Ishikawa (cell line): Measurements from ENCODE around the gene SEMA6A.

Experiments
- CEBPB ChIP-seq: IDR thresholded peaks from 2 replicates; pipeline ENCODE4 v1.6.1; 2012
- EGR1 ChIP-seq: IDR thresholded peaks from 2 replicates; pipeline ENCODE4 v1.6.1; 2012
- EP300 ChIP-seq: IDR thresholded peaks from 2 replicates; pipeline ENCODE4 v1.6.1; 2012; ENCODE audit warnings: borderline replicate concordance

DNA sequence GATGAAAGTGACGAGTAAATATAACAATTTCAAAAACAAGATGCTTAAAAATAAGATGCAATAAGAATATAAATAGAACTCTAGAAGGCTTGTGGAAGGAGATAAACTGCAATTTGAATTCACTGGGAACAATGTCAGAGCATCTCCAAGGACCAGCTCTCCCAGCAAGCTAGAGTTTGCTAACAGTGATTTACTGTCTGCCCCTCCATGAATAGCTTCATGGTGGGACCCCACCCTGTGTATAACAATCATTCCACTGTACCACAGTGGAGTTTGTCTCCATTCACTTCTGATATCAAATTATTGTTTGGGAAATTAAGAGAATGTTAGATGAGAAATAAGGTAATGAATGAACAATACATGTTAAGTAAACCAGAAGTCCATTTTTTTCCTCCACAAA is 7.3 kb upstream of the SEMA6A start:
- TF ChIP-seq EP300 (no peak), EGR1 (no peak), CEBPB (no peak)
